ENCODE data around the gene PPP1R18.

GRCh38 chr6:30683980-30684338 lies 2.5 kb downstream of the PPP1R18 start:
- TF ChIP-seq CTCF (IDR thresholded peaks at IDR 0.05) = no peak
- TF ChIP-seq POLR2A (IDR thresholded peaks at IDR 0.05) = no peak
